ENCODE data around the gene TPCN2.

TPCN2 gene

DNA sequence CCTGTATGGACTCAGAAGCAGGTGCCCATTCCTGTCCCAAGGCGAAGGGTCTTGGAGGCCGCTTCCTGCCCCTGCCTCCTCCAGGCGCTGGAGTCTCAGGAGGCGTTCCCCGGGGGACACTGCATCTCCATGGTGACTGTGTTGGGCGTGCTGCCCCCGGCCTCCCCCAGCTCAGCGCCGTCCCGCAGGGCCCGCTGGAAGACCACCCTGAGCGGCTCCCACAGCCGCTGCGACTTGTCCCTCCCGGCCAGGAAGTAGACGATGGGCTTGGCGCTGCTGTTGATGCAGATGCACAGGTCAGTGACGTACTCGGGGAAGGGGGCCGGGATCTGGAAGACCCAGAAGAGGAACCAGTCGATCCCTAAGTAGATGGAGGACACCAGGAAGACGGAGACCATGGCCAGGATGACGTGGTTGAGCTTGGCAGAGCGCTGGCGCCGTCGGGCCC lies 43.5 kb upstream of the TPCN2 start:
- no peaks in the 10 kb centered on the region for H3K9me3 ChIP-seq (ENCODE audit: low read length)
- H3K27me3 ChIP-seq (ENCODE audit: insufficient read depth, low read length), result peaks cover 34% of the 10 kb centered on the region
- peaks cover 18% of the 10 kb centered on the region for H3K4me1 ChIP-seq (ENCODE audit: insufficient read depth, low read length)

DNA sequence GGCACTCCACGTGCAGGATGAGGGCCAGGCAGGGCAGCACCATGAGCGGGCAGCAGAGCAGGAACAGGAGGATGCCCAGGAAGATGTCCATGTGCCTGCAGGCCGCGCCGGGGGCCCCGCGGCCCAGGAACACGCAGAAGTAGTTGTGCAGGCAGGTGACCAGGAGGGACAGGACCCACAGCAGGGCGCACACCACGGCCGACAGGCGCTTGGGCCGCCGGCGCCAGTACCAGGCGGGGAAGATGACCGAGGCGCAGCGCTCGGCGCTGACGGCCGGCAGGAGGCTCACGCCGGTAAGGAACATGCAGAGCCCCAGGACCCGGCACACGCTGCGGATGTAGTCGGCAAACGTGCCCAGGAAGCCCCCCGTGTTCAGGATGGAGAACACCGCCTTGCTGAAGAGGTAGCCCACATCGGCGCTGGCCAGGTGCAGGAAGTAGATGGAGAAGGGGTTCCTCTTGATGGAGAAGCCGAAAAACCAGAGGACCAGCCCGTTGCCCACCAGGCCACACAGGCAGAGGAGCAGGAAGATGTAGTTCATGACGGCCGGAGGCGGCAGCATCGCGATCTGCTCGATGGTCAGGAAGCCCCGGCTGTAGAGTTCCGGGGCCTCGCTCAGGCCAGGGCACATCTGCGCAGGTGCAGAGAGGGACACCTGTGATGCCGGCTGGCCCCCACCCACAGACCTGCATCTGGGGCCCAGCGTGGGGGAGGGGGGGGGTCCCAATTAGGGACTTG lies 42.9 kb upstream of the TPCN2 start:
- H2AFZ ChIP-seq (ENCODE audit: low read depth, low read length), result no peak overlapping the region
- H3K4me1 ChIP-seq (ENCODE audit: insufficient read depth, low read length), result peaks cover 22% of the 10 kb centered on the region
- H3K36me3 ChIP-seq (ENCODE audit: insufficient read depth, low read length), result no peaks in the 10 kb centered on the region
- H3K9me3 ChIP-seq (ENCODE audit: low read length), result no peaks in the 10 kb centered on the region
- H3K27me3 ChIP-seq (ENCODE audit: insufficient read depth, low read length), result peaks cover 40% of the 10 kb centered on the region
- H3K4me3 ChIP-seq (ENCODE audit: low read length), result no peak overlapping the region

More for the DNA sequence above, 43.5 kb upstream of the TPCN2 start:
- Histone ChIP-seq H2AFZ (ENCODE audit: low read depth, low read length) (no peak overlapping the region), H3K36me3 (ENCODE audit: insufficient read depth, low read length) (no peaks in the 10 kb centered on the region), H3K4me3 (ENCODE audit: low read length) (no peak overlapping the region)

DNA sequence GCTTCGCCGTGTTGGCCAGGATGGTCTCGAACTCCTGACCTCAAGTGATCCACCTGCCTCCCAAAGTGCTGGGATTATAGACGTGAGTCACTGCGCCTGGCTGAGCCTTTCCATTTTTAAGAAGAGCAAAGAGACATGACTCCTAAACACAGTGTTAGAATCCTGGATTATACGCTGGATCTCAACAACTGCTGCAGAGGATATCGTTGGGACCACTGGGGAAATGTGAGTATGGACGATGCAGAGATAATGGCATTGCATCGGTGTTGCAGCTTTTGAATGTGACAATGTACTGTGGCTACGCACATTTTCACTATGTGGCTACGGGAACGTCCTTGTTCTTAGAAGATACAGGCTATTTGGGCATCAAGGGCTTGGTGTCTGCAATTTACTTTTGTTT lies 41.9 kb upstream of the TPCN2 start:
- H3K9me3 ChIP-seq (ENCODE audit: low read length), result no peaks in the 10 kb centered on the region
- no peak overlapping the region for H3K4me3 ChIP-seq (ENCODE audit: low read length)
- H3K4me1 ChIP-seq (ENCODE audit: insufficient read depth, low read length), result peaks cover 23% of the 10 kb centered on the region
- H3K27me3 ChIP-seq (ENCODE audit: insufficient read depth, low read length), result peaks cover 43% of the 10 kb centered on the region
- no peaks in the 10 kb centered on the region for H3K36me3 ChIP-seq (ENCODE audit: insufficient read depth, low read length)
- H2AFZ ChIP-seq (ENCODE audit: low read depth, low read length), result no peak overlapping the region

DNA sequence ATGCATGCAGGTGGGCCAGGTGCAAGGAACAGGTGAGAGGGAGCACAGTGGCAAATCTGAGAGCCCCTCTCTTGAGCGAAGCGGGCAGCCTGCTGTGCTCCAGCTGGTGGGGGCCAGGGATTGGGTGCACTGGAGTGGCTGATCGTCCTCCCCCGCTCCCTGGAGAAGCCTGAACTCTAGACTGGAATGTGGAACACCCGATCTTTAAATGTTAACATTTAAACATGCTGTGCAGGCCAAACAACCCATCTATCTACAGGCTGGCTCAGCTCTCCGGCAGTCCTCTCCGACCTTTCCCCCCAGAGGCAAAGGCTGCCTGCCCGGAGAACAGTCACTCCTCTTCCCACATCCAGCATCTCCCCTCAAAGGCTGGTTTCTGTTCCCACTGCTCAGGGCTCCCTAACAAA lies 40.8 kb upstream of the TPCN2 start:
- Histone ChIP-seq H3K27me3 (ENCODE audit: insufficient read depth, low read length) (peaks cover 49% of the 10 kb centered on the region), H3K9me3 (ENCODE audit: low read length) (no peaks in the 10 kb centered on the region), H2AFZ (ENCODE audit: low read depth, low read length) (no peak overlapping the region), H3K4me3 (ENCODE audit: low read length) (no peak overlapping the region), H3K4me1 (ENCODE audit: insufficient read depth, low read length) (peaks cover 28% of the 10 kb centered on the region), H3K36me3 (ENCODE audit: insufficient read depth, low read length) (no peaks in the 10 kb centered on the region)

DNA sequence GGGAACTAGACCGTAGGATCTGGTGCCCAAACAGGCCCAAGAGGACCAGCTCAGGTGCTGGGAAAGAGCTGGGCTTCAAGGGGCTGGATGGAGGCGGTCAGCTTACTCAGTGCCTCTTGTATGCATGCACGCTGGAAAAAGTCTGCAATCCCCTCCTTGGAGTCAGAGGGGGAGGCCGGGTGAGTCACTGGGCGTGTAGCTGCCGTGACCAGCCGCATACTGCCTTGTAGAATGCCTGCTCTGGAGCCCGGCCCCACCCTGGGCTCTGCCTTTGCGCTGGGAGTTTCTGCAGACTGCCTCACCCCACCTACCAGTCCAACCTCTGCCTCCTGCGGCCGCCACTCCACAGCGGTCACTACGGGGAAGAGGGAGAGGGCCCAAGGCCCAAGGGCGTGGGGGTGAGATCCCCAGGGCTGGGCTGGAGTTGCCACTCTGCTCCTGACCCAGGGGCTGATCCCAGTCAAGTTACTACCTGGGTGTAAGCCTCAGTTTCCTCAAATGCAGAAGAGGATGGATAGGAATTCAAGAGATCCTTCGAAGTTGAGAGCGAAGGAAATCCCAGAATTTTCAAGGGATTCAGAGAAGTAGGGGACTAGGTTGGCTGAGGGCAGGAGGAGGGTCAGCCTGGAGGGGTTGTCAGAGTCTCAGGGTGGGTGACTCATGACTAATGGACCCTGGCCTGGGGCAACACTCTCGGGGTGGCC lies 39.8 kb upstream of the TPCN2 start:
- Histone ChIP-seq H3K4me3 (ENCODE audit: low read length) (no peak overlapping the region), H2AFZ (ENCODE audit: low read depth, low read length) (no peak overlapping the region), H3K36me3 (ENCODE audit: insufficient read depth, low read length) (no peaks in the 10 kb centered on the region), H3K4me1 (ENCODE audit: insufficient read depth, low read length) (peaks cover 37% of the 10 kb centered on the region), H3K27me3 (ENCODE audit: insufficient read depth, low read length) (peaks cover 53% of the 10 kb centered on the region), H3K9me3 (ENCODE audit: low read length) (no peaks in the 10 kb centered on the region)

DNA sequence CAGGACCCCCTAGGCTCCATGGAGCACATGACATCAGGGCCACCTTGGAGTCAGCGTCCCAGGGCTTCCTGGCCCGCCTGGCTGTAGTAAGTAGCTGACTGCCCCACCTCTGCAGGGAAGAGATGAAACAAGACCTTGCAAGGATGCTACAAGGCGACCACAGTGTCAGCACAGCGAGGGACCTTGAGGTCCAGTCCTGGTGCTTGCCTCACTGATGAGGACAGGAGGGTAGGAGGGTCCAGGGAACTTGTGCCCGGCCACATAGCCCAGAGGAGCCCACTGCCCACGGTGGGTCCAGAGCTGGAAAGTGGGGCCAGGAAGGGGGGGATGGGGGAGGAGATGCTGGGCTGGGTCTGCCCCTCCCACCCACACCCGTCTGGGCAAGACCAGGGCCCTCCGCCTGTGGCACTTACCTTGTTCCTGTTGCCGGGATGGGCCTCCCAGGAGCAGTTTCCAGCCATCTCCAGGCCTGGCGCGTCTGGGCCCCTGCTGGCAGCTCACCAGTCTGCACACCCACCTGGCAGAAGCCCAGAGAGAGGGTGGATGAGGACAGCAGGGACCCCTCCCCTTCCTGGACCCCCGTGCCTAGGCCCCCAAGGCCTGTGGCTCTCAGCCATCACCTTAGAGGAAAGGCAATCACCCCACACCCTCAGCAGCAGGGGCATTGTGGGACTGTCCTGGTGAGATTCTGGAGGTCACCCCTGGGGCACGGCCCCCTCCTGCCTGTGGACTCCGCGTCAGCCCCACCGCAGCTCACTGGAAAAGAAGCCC lies 39.1 kb upstream of the TPCN2 start:
- Histone ChIP-seq H3K4me1 (ENCODE audit: insufficient read depth, low read length) (peaks cover 44% of the 10 kb centered on the region), H3K9me3 (ENCODE audit: low read length) (no peaks in the 10 kb centered on the region), H2AFZ (ENCODE audit: low read depth, low read length) (no peak overlapping the region), H3K27me3 (ENCODE audit: insufficient read depth, low read length) (peaks cover 56% of the 10 kb centered on the region), H3K36me3 (ENCODE audit: insufficient read depth, low read length) (no peaks in the 10 kb centered on the region), H3K4me3 (ENCODE audit: low read length) (no peak overlapping the region)

DNA sequence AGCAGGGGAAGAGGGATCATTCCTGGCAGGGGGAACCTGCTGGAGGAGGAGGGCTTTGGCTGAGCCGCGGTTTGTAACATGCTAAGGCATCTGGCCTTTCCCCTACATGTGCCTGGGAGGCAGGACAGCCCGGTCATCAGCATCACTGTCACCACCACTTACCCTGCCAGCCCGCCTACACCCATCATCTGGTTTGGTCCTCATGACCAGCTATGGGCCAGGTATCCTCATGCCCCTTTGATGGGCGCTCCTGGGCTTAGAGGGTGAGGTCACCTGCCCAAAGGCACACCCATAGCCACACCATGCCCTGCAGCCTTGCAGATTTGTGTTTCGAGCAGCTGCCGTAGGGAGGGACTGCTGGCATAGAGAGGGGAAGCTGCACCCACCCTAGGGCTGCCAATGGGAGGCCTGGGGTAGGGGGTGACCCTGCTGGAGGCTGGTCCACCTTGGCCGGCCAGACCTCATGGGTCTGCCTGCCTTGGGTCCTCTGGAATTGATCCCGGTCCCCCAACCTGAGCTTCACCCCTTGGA lies 38.3 kb upstream of the TPCN2 start:
- H3K4me1 ChIP-seq (ENCODE audit: insufficient read depth, low read length), result peaks cover 47% of the 10 kb centered on the region
- no peaks in the 10 kb centered on the region for H3K36me3 ChIP-seq (ENCODE audit: insufficient read depth, low read length)
- no peak overlapping the region for H3K4me3 ChIP-seq (ENCODE audit: low read length)
- H2AFZ ChIP-seq (ENCODE audit: low read depth, low read length), result no peak overlapping the region
- H3K27me3 ChIP-seq (ENCODE audit: insufficient read depth, low read length), result peaks cover 56% of the 10 kb centered on the region
- no peaks in the 10 kb centered on the region for H3K9me3 ChIP-seq (ENCODE audit: low read length)

DNA sequence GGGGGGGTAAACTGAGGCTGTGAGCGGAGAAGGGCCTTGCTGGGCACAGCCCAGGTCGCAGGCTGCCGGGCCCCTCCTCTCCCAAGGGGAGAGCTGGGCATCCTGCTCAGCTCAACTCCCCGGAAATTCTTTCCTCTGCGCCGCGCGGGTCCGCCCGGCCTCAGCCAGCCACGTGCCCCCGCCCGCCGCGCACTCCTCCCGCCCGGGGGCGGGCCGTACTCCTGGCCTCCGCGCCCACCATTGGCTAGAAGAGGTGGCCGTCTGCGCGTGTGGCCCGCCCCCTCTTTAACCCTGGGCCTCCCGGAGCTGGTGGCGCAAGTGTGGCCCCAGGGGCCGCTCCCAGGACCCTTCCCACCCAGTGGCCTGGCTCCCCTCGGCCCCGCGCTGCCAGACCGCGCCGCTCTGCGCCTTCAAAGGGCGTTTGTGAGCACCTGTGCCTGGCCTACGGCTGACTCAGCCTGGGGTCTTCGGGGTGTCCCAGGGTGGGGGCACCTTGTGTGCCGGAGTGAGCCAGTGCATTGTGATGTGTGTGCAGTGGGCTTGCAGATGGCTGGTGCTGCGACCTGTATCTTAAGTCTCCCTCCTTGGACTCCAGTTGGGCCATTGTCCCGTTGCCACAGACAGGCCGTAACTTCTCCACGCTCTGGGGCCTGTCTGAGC lies 37.6 kb upstream of the TPCN2 start:
- no peaks in the 10 kb centered on the region for H3K9me3 ChIP-seq (ENCODE audit: low read length)
- H3K27me3 ChIP-seq (ENCODE audit: insufficient read depth, low read length), result peaks cover 56% of the 10 kb centered on the region
- no peak overlapping the region for H2AFZ ChIP-seq (ENCODE audit: low read depth, low read length)
- H3K4me1 ChIP-seq (ENCODE audit: insufficient read depth, low read length), result peaks cover 47% of the 10 kb centered on the region
- H3K4me3 ChIP-seq (ENCODE audit: low read length), result no peak overlapping the region
- H3K36me3 ChIP-seq (ENCODE audit: insufficient read depth, low read length), result no peaks in the 10 kb centered on the region

DNA sequence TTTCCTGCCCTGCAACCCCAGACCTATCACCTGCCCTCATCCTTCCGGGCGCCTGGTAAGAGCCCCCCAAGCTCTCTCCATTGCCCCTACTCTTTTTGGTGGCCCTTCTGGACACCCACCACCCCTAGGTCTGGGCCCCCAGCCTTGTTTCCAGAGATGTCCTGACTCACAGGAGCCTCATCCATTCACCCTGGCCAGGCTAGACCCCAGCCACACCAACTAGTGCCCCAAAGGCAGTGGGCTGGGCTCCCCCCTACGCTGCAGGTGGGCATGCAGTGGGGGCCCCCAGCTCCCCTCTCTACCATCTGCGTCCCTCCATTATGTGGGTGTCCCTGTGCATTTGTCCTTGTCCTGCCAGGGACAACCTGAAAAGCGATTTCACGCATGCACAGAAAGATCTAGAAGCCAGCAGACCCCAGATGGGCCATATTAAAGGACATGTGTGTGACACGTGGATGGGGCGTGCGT lies 37.1 kb upstream of the TPCN2 start:
- Histone ChIP-seq H3K4me3 (ENCODE audit: low read length) (no peak overlapping the region), H2AFZ (ENCODE audit: low read depth, low read length) (no peak overlapping the region), H3K36me3 (ENCODE audit: insufficient read depth, low read length) (no peaks in the 10 kb centered on the region), H3K9me3 (ENCODE audit: low read length) (no peaks in the 10 kb centered on the region), H3K4me1 (ENCODE audit: insufficient read depth, low read length) (peaks cover 47% of the 10 kb centered on the region), H3K27me3 (ENCODE audit: insufficient read depth, low read length) (peaks cover 56% of the 10 kb centered on the region)

DNA sequence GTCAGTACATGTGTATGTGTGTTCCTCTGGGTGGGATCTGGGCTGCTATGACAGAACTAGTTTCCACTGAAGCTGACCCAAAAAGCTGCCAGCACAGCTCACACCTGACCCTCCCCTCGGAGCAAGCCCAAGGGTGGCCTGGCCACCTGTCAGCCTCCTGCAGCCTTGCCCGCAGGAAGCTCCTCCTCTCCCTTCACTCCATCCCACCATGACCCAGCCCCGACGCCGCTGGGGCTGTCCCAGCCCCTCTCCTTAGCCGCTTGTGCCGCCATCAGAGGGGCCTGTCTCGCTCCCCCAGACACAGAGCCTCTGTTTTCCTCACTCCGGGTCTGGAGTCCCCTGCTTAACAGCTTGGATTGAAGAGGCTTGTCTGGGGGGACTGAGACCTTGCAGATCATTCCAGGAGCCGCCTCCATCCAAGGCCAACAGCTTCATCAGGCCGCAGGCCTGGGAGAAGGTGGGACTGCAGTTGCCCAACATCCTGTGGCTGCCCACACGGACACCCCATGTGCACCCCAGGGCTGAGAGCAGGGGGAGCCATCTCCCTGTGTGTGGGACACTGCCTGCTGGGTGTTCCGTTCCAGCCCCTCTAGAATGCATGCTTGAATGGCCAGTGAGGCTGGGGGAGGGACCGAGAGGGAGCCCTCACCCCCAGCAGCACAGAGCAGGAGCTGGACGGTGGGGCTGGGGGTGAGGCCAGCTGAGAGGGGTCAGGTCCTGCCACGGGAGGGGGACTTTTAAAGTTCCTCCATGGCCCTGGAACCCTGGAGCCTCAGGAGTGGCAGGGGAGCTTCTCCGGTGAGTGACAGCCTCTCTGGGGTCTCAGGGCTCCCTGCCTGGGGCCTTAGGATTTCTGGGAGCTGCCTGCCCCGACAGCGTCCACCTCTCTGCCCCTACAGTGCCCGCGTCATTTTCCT lies 36.4 kb upstream of the TPCN2 start:
- Histone ChIP-seq H3K9me3 (ENCODE audit: low read length) (peaks cover 2% of the 10 kb centered on the region), H3K4me1 (ENCODE audit: insufficient read depth, low read length) (peaks cover 47% of the 10 kb centered on the region), H3K27me3 (ENCODE audit: insufficient read depth, low read length) (peaks cover 54% of the 10 kb centered on the region), H2AFZ (ENCODE audit: low read depth, low read length) (no peak overlapping the region), H3K4me3 (ENCODE audit: low read length) (no peak overlapping the region), H3K36me3 (ENCODE audit: insufficient read depth, low read length) (no peaks in the 10 kb centered on the region)

DNA sequence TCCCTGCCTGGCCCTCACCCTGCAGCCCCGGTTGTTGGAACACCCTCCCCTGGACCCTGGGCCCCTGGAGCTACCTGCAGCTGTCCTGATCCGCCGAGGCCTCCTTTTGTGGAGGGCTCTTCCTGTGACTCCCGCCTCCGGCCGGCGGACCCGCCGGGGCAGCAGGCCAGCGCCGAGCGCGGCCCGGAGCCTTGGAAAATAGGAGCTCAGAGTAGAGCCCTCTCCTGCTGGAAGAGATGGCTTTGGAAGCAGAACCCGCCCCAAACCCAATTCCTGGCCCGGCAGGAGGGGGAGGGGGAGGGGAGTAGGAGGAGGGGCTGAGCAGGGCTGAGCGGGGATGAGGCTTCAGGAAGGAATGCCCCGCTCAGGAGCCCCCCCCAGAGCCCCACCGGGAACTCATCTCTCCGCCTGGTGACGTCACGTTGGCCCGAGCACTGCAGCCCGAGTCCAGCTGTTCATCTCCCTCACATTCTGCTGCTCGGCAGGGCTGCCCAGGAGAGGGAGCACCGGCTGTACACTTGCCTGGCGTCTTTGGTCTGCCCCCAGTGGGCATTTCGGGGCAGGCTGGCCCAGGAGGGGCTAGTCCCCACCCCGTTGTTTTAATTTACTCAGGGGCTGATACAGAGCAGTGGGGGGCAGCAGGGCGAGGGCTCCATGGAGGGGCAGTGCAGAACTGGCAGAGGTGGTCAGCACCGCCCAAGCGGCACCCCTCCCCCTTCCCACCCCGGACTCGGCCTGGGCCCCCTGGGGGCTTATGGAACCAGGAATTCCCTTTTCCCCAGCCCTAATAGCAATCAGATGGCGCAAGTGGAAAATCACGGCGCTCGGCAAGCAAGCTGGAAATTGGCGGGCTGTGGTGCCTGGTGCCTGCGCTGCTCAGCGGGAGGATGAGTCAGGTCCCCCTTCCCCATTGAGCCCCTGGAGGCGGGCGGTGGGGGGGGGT lies 35.5 kb upstream of the TPCN2 start, which contains the start of gene MRGPRF:
TSS of gene MRGPRF (minus strand) at position 238 of the 943 bp plus-strand sequence. CDS start 3,345 bp downstream, outside the sequence.
- Histone ChIP-seq H2AFZ (ENCODE audit: low read depth, low read length) (no peak within 1 kb of the TSS), H3K4me3 (ENCODE audit: low read length) (no peak within 1 kb of the TSS), H3K36me3 (ENCODE audit: insufficient read depth, low read length) (no peaks in the 10 kb centered on the region), H3K4me1 (ENCODE audit: insufficient read depth, low read length) (peaks cover 43% of the 10 kb centered on the region), H3K9me3 (ENCODE audit: low read length) (peaks cover 2% of the 10 kb centered on the region), H3K27me3 (ENCODE audit: insufficient read depth, low read length) (peaks cover 46% of the 10 kb centered on the region)
